Parathyroid adenoma (tissue), 2 donors: ENCODE data around the gene CLDN6.

Source experiments
- H2AFZ ChIP-seq: fragments of 300-600 bp; sonication (generic); one replicate; pipeline ENCODE4 v1.7.0; 2017; ENCODE audit warnings: antibody characterized with exemption, mild to moderate bottlenecking
- H3K27ac ChIP-seq: fragments of 300-600 bp; sonication (generic); one replicate; pipeline ENCODE4 v1.7.0; 2017
- H3K27me3 ChIP-seq: fragments of 300-600 bp; sonication (generic); one replicate; pipeline ENCODE4 v1.7.0; 2017; ENCODE audit warnings: low read length; ENCODE audit not compliant: control insufficient read depth, insufficient read depth
- H3K36me3 ChIP-seq: fragments of 300-600 bp; sonication (generic); one replicate; pipeline ENCODE4 v1.7.0; 2017; ENCODE audit warnings: low read length; ENCODE audit not compliant: control insufficient read depth, insufficient read depth
- H3K4me1 ChIP-seq: fragments of 300-600 bp; sonication (generic); one replicate; pipeline ENCODE4 v1.7.0; 2017; ENCODE audit warnings: control low read depth
- H3K4me2 ChIP-seq: fragments of 300-600 bp; sonication (generic); one replicate; pipeline ENCODE4 v1.7.0; 2017; ENCODE audit warnings: low read length
- H3K4me3 ChIP-seq: fragments of 300-600 bp; sonication (generic); one replicate; pipeline ENCODE4 v1.7.0; 2017; ENCODE audit warnings: low read depth, low read length
- H3K79me2 ChIP-seq: fragments of 300-600 bp; sonication (generic); one replicate; pipeline ENCODE4 v1.7.0; 2017; ENCODE audit warnings: control low read depth
- H3K9ac ChIP-seq: fragments of 300-600 bp; sonication (generic); one replicate; pipeline ENCODE4 v1.7.0; 2017; ENCODE audit warnings: mild to moderate bottlenecking
- H3K9me3 ChIP-seq: fragments of 300-600 bp; sonication (generic); one replicate; pipeline ENCODE4 v1.7.0; 2017; ENCODE audit warnings: low read length; ENCODE audit not compliant: control insufficient read depth
- TF ChIP-seq, protein P1 (sequence below): fragments of 300-600 bp; sonication (generic); IDR thresholded peaks from one replicate; pipeline ENCODE4 v1.7.0; 2017; ENCODE audit warnings: antibody characterized with exemption, mild to moderate bottlenecking
- donor health status: primary hyperparathyroidism.

CLDN6 gene

DNA sequence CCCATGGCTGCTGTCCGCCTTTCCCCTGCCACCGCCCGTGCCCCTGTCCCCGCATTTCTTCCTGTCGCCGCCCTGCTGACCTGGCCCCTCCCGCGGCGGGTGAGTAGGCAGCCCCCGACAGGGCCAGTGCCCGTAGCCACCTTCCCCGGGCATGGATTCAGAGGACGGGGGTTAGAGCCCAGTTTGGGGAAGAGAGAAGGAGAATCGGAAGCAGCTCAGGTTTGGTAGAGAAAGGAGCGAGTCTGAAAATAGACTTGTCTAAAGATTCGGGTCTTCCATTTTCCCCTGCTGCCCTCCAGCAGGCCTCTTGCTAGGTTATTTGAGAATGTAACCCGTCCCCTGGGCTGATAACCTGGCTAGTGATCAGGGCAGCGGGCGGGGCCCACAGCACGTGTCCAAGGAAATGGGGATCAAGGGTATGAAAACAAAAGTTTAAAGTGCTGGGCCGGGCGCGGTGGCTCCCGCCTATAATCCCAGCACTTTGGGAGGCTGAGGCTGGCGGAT, 13.2 kb downstream of the CLDN6 start:
- H3K9ac ChIP-seq: no peak overlapping the region
- peak overlapping the region; percentile 80 for H3K4me2 ChIP-seq
- no peaks in the 10 kb centered on the region for H3K36me3 ChIP-seq
- H3K27me3 ChIP-seq: no peaks in the 10 kb centered on the region
- peak overlapping the region; percentile 93 for H3K27ac ChIP-seq
- H3K4me3 ChIP-seq: peak overlapping the region; percentile 47
- H3K9me3 ChIP-seq: no peaks in the 10 kb centered on the region
- H2AFZ ChIP-seq: peak overlapping the region; percentile 87
- TF ChIP-seq, protein P1, sequence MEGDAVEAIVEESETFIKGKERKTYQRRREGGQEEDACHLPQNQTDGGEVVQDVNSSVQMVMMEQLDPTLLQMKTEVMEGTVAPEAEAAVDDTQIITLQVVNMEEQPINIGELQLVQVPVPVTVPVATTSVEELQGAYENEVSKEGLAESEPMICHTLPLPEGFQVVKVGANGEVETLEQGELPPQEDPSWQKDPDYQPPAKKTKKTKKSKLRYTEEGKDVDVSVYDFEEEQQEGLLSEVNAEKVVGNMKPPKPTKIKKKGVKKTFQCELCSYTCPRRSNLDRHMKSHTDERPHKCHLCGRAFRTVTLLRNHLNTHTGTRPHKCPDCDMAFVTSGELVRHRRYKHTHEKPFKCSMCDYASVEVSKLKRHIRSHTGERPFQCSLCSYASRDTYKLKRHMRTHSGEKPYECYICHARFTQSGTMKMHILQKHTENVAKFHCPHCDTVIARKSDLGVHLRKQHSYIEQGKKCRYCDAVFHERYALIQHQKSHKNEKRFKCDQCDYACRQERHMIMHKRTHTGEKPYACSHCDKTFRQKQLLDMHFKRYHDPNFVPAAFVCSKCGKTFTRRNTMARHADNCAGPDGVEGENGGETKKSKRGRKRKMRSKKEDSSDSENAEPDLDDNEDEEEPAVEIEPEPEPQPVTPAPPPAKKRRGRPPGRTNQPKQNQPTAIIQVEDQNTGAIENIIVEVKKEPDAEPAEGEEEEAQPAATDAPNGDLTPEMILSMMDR: no peak
- peaks cover 17% of the 10 kb centered on the region for H3K4me1 ChIP-seq
- H3K79me2 ChIP-seq: peaks cover 2% of the 10 kb centered on the region

DNA sequence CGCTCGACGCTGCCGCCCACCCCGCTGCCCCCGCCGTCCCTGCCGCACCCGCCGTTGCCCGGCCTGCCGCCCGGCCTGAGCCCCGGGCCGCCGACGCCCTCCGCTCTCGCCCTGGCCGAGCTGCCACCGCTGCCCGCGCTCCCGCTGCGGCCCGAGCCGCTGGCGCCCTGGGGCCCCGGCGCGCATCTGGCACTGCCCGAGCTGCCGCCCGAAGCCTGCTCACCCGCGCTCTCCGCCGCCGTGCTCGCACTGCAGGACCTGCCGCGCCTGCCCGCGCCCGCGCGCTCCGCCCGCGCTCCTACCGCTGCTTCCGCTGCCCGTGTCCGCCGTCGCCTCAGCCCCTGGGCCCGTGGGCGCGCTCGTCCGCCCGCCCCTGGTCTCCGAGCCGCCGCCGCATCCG, 13.7 kb downstream of the CLDN6 start:
- Histone ChIP-seq H2AFZ (no peak overlapping the region), H3K9ac (no peak overlapping the region), H3K79me2 (peaks cover 2% of the 10 kb centered on the region), H3K9me3 (no peaks in the 10 kb centered on the region), H3K4me1 (peaks cover 12% of the 10 kb centered on the region), H3K4me2 (no peak overlapping the region), H3K27ac (no peak overlapping the region), H3K27me3 (no peaks in the 10 kb centered on the region), H3K4me3 (no peak overlapping the region), H3K36me3 (no peaks in the 10 kb centered on the region)
- TF ChIP-seq, protein P1: no peak

DNA sequence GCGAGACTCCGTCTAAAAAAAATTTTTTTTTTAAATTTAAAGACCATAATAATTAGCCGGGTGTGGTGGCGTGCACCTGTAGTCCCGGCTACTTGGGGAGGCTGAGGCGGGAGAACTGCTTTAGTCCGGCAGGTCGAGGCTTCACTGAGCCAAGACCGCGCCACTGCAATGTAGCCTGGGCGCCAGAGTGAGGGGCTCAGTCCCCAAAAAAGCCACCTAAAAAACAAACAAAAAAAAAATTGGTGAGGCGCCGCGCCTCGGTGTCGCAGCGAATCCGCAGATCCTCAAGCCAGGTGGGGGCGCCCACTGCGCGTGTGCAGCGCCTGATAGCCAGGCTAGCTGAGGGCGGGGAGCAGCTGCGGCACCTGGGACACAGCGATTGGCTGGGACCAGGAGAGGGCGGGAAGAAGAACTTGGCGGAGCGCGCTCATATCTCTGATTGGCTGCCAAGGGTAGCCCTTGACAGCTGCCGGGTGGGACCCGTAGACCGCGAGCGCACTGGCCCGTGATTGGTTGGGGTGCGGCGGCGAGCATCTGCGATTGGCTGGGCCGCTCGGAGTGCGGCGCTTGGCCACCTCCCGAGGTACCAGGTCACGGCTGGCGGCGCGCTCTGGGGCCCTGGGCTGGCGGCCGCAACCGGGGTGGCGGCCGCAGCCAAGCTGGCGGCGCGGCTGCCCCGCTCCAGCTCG, 14.3 kb downstream of the CLDN6 start:
- Histone ChIP-seq H3K9me3 (no peaks in the 10 kb centered on the region), H3K27ac (no peak overlapping the region), H3K4me1 (peaks cover 6% of the 10 kb centered on the region), H3K79me2 (peaks cover 2% of the 10 kb centered on the region), H3K4me3 (peak overlapping the region; percentile 22), H2AFZ (peak overlapping the region; percentile 81), H3K9ac (no peak overlapping the region), H3K4me2 (no peak overlapping the region), H3K27me3 (no peaks in the 10 kb centered on the region), H3K36me3 (no peaks in the 10 kb centered on the region)
- TF ChIP-seq, protein P1: peak; percentile 88

DNA sequence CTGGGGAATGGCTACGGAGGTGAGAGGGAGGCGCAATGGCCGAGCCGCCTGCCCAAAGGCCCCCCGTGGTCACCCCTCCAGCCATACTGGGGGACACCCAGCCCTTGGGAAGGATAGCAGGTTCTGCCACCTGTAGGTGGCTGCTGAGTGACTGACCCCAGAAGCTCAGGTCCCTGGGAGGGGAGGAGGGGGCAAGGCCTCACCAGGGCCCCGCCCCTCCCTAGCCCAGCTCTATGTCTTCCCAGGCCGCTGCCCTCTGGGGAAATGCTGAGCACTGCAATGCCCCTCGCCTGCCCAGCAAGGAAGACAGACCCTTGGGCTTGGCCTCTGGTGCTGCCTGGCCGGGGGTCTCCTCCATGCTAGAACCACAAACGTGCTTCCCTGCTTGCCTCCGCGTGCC, 16.7 kb downstream of the CLDN6 start:
- no peaks in the 10 kb centered on the region for H3K79me2 ChIP-seq
- H3K9ac ChIP-seq: no peak overlapping the region
- no peak overlapping the region for H3K4me2 ChIP-seq
- no peaks in the 10 kb centered on the region for H3K36me3 ChIP-seq
- H3K9me3 ChIP-seq: no peaks in the 10 kb centered on the region
- TF ChIP-seq, protein P1: no peak
- H3K27ac ChIP-seq: no peak overlapping the region
- H3K27me3 ChIP-seq: no peaks in the 10 kb centered on the region
- H3K4me3 ChIP-seq: no peak overlapping the region
- H3K4me1 ChIP-seq: peaks cover 3% of the 10 kb centered on the region
- H2AFZ ChIP-seq: no peak overlapping the region

DNA sequence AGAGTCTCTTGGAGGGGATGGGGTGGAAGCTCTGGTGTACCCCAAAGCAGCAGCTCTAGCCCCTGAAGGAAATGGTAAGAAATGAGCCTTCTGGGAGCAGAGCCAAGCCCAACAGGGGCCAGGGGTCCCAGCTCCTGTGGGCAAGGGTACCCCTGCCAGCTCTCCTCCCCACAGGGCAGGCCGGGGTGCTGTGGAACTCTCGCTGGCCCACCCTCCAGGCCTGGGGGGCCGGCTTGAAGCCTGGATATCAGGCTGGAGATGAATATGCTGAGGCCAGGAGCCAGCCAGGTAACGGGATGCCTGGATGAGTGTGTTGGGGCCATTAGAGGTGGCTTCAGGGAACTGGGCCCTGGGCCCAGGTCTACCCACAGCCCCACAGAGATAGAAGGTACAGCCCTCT, 17.4 kb downstream of the CLDN6 start:
- TF ChIP-seq, protein P1: no peak
- H2AFZ ChIP-seq: no peak overlapping the region

More for the DNA sequence above, 17.4 kb downstream of the CLDN6 start:
- H3K27ac ChIP-seq: no peak overlapping the region
- no peaks in the 10 kb centered on the region for H3K79me2 ChIP-seq
- H3K9ac ChIP-seq: no peak overlapping the region
- H3K4me3 ChIP-seq: no peak overlapping the region
- no peaks in the 10 kb centered on the region for H3K4me1 ChIP-seq
- no peaks in the 10 kb centered on the region for H3K36me3 ChIP-seq
- no peaks in the 10 kb centered on the region for H3K27me3 ChIP-seq
- no peak overlapping the region for H3K4me2 ChIP-seq
- H3K9me3 ChIP-seq: no peaks in the 10 kb centered on the region
